GM21825 (cell line): Measurements from ENCODE around the gene EFCAB13.

ENCODE experiments used
- ATAC-seq: cut with Tn5 transposase; IDR thresholded peaks from one replicate; pipeline ENCODE4 v1.9.1; 2021; ENCODE audit warnings: mild to moderate bottlenecking, moderate library complexity; ENCODE audit not compliant: unreplicated experiment

Gene EFCAB13

DNA sequence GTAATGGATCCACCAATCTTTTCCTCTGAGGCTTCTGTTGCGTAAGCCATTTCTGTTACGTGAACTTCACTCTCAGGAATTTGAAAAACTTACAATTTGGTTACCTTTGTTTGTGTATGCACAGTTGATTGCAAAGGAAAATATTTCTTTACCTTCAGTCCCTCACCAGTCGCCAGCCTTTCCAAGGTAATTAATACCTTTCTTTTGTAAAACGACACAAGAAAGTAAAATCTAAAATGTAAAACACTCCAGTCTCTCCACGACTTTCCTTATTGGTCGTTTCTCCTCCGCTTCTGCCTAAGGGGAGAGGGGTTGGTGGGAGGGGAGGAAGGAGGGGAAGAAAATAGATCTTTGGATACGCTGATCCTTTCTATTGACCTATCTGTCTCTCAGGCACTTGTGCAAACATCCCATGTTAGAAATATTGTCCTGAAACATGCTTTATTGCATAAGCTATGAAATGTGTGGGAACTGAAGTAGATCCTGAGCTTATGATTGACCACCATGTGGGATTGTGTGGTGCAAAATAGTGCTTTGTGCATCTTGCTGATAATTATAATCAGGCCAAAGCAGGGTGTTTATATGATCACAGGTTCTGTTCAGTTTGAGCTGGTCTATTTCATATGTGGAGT lies 32.4 kb upstream of the EFCAB13 start:
- ATAC-seq: no peak

DNA sequence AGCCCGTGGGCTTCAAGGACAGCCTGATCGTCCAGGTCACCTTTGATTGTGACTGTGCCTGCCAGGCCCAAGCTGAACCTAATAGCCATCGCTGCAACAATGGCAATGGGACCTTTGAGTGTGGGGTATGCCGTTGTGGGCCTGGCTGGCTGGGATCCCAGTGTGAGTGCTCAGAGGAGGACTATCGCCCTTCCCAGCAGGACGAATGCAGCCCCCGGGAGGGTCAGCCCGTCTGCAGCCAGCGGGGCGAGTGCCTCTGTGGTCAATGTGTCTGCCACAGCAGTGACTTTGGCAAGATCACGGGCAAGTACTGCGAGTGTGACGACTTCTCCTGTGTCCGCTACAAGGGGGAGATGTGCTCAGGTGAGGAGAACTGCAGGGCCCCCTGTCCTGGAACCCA lies 31.5 kb upstream of the EFCAB13 start:
- no peak for ATAC-seq

DNA sequence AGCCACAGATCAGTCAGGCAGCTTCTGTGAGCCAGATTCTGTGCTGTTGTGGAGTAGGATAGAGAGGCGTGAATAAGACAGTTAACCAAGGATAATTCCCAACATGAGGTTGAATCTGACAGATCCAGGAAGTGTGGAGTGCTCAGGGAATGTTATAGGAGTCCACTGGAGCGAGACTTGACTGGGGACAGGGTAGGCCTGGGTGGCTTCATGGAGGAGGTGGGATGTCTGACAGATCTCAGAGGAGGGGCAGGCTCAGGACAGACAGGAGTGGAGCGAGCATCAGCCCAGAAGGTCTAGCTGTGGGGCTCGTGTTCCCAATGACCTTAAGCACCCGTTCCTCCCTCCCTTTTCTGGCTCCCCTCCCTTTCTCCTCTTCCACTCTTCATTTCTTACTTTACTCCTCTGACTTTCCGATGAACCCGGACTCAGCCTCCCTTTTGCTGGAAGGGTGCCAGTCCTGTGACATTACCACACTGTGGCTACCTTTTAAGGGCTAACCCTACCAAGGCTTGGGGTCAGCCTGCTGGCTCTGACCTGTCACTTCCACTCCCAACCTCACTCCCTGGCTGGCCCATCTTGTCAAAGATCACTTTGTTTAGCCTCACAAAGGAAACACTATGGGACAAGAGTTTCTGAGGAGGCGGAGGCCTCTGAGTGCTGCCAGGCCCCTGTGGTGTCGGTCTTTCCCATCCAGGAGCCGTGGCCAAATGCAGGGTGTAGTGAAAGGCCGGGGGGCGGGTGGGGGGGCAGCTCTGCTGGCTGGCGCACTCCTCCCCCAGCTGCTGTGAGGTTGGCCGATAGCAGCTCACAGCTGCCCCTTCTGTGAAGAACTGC lies 28.5 kb upstream of the EFCAB13 start:
- ATAC-seq: no peak

DNA sequence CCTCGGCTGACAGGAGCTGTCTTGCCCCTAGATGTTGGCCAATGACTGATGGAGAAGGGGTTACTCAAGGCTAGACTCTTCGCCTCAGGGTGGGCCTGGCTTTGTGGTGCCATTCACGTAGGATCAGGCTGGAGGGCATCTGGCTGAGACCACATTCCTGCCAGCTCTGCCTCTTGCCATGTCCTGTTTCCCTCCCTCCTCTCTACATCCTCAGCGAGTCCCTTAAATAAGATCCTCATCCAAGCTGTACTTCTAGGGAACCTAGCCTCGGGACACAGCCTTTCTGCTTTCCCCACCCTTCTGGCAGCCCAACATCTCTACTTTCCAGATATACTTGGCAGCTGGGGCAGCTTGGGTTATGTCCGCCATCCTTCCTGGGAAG lies 27.9 kb upstream of the EFCAB13 start:
- ATAC-seq: no peak

DNA sequence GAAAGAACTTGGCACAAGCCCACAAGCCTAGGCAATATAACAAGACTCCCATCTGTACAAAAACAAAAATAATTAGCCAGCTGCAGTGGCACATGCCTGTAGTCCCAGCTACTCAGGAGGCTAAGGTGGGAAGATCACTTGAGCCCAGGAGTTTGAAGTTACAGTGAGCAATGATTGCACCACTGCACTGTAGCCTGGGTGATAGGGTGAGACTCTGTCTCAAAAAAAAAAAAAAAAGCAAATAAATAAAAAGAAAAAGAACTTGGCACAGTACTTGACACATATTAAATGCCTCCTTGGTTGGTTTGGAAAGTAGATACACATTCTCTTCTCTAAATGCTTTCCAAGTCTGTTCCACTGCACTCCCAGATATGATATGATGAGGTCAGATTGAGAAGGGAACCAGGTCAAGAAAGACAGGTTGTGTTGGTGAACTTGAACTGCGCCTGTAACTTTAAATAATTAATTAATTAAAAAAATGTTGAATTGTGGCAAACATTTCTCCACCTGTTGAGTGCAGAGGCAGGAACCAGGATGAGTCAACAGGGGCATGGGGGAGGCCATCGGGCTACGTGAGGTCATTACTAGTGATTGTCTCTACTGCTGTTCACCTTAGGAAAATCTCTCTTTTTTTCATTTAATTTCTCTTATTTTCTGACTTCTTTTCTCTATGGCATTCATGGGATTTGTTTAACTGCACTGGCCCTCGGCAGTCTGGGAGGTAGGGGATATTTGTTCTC lies 25.9 kb upstream of the EFCAB13 start:
- ATAC-seq: no peak

DNA sequence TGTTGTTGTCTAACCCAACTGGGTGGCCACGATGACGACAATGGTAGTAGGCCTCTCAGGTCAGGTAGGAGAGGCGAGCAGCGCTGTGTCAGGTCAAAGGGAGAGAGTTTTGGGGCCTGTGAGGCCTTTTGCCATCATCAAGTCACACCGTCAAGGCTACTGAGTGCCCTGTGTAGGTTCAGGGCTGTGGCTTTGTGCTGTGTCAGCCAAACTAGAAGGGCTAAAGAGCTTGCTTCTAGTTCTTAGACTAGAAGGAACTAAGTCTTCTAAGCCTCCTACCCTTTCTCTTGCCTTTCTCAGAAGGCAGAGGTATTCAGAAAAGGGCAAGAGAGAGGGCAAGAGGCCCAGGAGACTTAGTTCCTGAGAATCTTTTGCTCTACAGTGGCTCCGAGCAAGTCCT lies 25.0 kb upstream of the EFCAB13 start:
- no peak for ATAC-seq

DNA sequence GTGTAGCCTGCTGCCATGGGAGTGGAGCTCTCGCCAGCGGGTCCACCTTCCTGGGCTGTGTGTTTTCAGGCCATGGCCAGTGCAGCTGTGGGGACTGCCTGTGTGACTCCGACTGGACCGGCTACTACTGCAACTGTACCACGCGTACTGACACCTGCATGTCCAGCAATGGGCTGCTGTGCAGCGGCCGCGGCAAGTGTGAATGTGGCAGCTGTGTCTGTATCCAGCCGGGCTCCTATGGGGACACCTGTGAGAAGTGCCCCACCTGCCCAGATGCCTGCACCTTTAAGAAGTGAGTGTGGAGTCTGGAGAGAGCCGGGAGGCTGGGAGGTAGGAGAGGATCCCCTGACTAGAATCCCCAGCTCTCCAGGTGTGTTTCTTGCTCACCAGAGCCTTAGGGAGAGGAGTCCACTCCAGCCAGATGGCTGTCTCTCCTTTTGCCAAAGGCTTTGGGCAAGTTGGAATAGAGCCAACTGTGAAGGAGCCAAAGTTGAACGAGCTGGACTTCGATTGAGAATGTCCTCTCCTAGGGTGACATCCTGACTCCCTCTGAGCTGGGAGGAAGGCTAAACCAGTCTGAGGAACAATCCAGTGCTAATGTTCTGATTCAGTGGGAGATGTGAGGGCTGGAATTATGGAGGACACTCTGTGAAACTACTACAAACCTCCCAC lies 24.4 kb upstream of the EFCAB13 start:
- ATAC-seq: no peak

DNA sequence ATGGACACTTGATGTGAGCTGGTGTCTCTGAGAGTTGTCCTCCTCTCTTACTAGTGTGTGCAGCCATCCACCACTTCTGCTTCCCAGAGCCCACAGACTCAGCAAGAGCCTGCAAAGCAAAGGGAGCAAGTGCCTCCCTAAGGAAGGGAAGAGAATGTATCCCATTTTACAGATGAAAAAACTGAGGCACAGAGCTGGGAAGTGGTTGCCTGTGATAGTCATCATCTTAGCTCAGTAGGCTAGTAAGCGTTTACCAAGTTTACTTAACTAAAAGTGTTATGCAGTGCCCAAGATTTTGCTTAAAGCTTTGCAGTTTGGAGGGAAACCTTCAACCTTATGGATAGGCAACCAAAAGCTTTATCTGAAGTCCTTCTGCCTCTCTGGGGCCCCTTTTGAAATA lies 23.0 kb upstream of the EFCAB13 start:
- ATAC-seq: no peak

DNA sequence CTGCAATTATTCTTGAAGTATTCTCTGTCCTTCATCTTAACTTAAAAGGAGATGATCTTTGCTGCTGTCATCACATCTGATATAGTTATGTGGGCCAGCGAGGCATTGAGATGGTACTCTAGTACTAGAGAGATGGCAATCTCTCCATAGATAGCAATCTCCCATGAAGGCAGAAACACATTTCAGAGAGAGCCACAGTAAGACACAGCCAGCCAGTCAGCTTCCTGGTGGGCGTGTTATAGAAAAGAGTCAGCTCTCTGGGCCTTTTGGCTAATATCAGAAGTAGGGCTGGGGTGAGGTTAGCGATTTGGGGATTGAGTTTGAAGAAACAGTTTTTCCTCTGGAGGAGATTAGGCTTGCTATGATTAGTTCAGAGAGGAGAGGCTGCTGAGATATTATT lies 22.6 kb upstream of the EFCAB13 start:
- no peak for ATAC-seq

DNA sequence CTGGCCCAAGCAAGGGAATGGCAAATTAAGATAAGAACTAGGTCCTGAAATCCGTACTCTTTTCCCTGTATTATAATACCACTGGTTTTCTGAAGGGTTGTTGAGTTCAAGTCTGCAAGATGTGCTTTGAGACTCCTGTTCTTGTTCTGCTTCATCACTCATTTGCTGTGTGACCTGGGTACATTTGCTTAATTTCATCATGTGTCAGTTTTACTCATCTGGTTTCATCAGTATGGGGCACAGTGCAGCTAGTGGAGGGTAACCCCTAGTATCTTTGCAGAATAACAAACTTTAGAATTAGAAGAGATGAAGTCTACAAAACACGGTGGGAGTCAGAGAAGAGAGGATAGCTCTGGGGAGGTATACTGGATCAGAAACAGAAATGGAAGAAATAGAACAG lies 21.9 kb upstream of the EFCAB13 start:
- no peak for ATAC-seq

DNA sequence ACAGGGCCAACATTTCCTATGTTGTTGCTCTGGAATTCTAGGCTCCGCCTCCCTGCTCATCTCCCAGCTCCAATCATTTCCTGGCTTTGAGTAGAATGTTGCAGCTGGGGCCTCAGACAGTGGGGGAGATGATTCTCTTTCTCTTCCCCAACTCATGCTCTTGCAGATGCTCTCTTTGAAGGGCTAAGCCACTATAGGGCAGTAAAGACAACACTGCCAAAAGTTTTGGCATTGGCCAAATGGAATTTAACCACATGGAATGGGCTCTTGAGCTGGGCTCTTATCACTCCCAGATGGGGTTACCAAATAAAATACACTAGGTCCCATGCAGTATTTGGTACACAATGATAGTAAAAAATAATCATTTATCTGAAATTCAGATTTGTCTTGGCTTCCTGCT lies 19.6 kb upstream of the EFCAB13 start:
- ATAC-seq: no peak

DNA sequence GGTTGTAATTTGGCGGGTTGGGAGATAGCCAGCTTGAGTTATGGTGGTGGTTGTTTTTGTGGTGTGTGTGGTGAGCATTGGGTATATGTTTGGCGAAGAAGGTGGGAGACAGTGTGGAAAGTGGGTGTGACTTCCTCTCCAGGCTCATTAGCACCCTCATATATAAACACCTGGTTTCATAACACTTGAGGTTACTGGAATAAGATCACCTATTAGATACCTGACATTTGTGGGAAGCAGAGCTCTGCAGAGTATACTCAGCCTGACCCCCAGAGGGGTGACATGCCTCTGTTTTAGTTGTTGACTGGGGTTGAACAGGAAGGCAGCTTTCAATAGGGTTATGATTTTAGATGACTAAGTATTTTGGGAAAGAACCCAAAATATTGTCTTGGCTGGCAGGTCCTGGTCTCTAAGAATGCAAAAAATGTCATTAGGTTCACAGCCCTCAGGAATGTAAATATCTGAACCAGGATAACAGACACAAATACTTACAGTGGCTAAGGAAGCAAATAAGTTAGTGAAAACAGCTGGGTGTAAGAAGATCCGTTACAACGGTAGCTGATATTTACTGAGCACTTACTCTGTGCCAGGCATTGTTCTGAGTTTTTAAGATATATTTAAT lies 18.3 kb upstream of the EFCAB13 start:
- ATAC-seq: no peak

DNA sequence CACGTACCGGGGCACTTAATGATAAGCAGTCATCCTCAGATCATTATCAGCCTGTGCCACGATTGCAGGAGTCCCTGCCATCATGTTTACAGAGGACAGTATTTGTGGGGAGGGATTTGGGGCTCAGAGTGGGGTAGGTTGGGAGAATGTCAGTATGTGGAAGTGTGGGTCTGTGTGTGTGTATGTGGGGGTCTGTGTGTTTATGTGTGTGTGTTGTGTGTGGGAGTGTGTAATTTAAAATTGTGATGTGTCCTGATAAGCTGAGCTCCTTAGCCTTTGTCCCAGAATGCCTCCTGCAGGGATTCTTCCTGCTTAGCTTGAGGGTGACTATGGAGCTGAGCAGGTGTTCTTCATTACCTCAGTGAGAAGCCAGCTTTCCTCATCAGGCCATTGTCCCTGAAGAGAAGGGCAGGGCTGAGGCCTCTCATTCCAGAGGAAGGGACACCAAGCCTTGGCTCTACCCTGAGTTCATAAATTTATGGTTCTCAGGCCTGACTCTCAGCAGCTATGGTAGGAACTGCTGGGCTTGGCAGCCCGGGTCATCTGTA lies 13.5 kb upstream of the EFCAB13 start:
- ATAC-seq: no peak

DNA sequence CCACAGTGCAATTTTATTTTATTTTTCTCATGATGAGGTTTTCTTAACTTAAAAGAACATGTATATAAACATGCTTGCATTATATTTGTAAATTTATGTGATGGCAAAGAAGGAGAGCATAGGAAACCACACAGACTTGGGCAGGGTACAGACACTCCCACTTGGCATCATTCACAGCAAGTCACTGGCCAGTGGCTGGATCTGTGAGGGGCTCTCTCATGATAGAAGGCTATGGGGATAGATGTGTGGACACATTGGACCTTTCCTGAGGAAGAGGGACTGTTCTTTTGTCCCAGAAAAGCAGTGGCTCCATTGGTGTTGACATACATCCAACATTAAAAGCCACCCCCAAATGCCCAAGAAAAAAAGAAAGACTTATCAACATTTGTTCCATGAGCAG lies 12.3 kb upstream of the EFCAB13 start:
- no peak for ATAC-seq

DNA sequence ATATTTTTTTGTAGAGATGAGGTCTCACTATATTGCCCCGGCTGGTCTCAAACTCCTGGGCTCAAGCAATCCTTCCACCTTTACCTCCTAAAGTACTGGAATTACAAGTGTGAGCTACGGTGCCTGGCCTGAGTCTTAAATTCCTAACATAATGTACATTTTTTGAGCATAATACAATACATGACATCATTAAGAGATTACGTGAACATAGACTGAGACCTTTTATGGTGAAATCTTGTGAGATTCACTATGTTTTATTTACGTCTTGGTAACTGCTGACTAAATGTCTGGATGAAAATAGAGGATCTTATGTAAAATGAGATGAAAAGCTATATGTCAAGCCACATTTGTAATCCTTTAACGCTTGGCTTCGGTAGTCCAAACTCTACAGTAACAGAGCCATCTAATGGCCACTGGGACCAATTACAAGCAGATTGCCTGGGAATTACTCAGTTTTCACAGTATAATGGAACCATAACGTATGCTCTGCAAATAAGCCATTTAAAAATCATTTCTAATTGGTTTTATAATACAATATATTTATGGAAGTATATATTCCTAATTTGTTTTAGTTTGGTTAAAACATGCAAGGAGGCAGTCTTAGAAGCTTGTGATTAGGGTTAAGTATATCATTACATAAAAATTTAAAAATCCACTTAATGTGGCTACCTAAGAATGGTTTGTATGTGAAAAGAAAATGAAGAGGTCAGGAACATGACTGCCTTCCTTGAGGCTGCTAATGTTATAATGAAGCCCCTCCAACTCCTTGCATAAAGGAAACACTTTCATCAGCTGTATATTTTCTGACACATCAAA lies 8.1 kb upstream of the EFCAB13 start:
- ATAC-seq: no peak

DNA sequence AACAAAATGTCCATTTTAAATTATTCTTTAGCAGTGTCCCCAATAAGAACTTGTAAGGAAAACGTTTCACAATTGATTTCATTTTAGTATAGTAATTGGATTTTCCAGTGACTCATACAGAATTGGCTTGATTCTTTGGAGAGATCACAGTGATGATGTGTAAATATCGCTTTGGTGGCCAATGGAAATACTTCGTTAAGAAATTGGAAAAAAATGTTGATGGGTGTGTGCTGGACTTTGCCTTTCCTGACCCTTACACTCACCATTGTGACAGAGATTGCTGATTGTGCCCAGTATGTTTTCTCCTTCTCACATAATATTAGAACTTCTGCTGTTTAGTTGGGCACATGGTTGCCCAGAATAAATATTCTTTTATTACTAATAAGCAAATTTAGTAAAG lies 7.4 kb upstream of the EFCAB13 start:
- no peak for ATAC-seq

DNA sequence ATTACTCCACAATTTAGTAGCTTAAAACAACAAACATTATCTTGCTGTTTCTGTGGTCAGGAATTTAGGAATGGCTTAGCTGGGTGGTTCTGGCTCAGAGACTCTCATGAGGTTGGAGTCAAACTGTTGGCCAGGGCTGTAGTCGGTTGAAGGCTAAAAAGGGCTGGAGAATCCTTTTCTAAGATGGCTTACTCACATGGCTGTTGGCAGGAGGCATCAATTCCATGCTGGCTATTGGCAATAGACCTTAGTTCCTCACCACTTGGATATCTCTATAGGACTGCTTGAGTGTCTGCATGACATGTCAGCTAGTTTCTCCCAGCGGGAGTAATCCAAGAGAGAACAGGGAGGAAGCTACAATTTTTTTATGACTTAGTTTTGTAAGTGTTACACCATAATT lies 6.6 kb upstream of the EFCAB13 start:
- no peak for ATAC-seq

DNA sequence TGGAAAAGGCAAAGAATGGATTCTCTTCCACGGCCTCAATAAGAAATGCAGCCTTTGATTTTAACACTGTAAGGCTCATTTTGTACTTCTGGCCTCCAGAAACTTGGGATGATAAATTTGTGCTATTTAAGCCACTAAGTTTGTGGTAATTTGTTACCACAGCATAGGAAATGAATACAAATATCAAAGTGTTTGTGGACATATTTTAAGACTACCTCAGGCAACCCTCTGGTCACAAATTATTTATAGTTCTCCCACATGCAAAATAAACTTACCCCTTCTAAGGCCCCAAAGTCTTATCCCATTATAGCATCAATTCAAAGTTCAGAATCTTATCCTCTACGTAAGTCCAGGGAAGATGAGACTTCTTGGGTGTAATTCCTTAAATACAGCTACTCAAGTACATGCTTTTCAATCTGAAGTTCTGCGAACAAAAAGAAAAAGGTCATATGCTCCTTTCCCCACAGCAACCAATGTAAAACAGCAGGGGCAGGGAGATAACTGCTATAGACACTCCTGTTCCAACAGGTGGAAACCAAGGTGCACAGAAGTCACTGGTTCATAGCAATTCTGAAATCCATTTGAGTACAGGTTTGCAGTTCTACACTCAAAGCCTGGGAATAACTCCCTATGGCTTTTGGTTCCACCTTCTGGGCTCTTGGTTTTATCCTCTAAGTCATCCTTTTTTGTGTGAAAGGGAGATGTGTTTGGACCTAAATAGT lies 5.4 kb upstream of the EFCAB13 start:
- ATAC-seq: no peak

DNA sequence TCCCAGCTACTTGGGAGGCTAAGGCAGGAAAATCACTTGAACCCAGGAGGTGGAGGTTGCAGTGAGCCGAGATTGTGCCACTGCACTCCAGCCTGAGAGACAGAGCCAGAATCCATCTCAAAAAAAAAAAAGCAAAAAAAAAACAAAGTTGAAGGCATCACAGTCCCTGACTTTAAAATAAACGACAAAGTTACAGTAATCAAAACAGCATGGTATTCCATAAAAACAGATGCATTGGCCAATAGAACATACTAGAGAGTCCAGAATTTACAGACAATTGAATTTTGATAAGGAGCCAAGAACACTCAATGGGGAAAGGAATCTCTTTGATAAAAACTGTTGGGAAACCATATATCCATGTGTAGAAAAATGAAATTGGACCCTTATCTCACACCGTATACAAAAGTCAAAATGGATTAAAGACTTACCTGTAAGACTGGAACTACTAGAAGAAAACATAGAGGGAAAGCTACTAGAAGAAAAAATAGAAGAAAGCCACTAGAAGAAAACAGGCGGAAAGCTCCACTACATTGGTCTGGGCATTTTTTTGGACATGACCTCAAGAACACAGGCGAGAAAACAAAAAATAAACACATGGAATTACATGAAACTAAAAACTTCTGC lies 2.8 kb upstream of the EFCAB13 start:
- no peak for ATAC-seq
